ENCODE data around the gene PACS2.
"Not testable (repeated sequence)": the region's sequence is repeated elsewhere in the genome, so short reads cannot be mapped to it uniquely, and the experiment has no call there.

Gene PACS2

GRCh38 chr14:105316577-105316941 is 2.0 kb downstream of the PACS2 start:
- DNase-seq, result no peak

DNA sequence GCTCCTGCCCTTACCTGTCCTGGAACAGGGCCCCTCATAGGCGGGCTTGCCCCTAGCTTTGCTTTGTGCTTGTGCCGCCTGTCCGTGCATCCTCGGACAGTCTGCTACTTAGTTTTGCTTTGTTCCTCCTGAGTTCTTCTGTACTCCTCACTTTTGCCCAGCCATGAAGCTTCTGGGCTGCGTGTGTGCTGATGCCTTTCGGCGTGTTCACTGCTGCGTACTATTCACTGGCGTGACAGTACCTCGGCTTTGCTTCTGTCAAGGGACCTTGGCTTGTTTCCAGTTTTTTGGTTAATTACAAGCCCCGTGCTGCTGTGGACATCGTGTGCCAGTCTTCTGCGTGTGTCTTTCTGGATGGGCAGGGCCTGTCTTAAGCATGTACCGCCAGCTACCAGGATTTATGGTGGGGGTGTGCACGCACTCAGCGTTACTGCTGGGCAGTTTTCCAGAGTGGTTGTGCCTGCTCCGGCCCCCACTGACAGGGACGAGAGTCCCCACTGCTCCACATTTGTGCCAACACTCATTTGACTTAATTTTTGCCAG is 2.5 kb downstream of the PACS2 start:
- no peak for DNase-seq

GRCh38 chr14:105317546-105317945 is 3.0 kb downstream of the PACS2 start:
- DNase-seq, result no peak

DNA sequence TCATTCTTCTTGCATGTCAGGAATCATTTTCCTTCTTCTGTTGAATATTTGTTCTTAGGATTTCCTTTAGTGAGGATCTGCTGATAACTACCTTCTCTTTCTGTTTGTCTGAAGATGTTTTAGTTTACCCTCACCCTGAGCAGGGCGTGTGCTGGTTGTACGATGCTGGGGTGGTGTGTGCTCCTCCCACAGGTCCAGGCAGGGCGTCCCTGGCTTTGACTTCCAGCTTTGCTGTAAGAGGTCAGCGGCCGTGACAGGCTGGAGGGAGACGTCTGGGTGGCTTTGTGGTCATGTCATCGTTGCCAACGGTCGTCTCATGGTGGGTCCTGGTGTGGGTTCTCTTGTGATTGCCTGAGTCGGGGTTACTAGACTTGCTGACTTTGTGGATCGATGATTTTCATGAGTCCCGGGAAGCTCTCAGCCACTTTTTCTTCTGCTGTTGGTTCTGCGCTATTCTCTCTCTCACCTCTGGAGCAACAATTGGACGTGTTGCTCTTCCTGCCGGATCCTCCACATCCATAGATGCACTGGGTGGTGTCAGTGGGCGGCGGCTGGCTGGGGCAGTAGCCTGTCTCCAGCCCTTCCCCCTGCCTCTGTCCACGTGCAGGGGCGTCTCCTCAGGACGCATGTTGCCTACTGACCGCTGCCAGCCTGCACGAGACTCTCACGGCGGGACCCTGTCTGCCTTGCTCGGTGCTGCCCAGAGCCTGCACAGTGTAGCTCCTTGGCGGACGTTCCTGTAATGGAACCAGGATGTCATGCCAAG is 8.4 kb downstream of the PACS2 start:
- no peak for DNase-seq

GRCh38 chr14:105323663-105324062 is 9.1 kb downstream of the PACS2 start:
- DNase-seq, result no peak

DNA sequence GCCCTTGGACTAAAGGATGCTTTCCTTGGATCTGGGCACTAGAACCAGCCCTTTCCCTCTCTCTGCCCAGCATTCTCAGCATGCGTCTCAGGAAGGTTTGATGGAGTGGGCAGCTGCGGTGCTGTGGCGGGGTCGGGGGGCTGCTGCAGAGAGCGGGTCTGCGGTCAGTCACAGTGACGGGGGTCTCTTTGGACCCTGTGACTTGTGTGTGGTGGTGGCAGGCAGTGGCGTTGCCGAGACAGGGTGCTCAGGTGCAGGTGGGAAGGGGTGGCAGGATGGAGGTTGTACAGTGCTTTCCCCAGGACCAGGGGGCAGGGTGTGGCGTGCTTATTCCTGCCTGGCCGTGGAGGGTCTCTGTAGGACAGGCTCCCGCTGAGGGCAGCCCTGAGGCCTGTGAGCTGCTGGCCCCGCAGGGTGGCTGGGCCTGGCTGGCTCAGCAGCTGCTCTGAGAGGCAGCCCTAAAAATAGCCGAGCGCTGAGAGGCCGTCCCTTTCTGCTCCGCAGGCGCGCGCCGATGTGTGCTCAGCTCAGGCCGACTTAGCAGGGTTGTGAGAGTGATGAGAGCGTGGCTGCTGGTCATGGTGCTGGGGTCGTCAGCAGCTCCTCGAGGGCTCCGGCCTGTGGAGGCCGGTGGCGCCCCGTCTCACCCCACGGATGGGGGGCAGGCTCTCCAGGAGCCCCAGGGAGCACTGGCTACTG is 9.7 kb downstream of the PACS2 start:
- DNase-seq, result no peak

GRCh38 chr14:105324871-105325270 is 10.3 kb downstream of the PACS2 start:
- no peak for DNase-seq

DNA sequence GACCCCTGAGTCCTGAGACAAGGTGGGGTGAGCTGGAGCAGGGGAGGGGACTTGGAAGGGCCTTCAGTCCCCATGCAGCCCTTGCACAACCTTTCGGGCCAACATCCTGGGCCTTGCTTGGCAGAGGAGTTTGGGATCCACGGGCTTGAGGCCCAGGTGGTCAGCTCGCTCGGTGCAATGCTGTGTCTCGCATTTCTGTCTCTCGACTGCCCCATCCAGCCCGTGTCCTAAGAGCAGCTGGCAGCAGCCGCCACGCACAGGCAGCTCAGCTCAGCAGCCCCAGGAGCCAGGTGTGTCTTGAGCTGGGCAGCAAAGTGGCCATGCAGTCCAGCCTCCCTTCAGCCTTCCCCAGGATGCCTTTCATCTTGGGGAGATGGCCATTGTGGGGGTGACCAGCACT is 10.8 kb downstream of the PACS2 start:
- no peak for DNase-seq

GRCh38 chr14:105325716-105326567 is 11.4 kb downstream of the PACS2 start:
- no peak for DNase-seq

DNA sequence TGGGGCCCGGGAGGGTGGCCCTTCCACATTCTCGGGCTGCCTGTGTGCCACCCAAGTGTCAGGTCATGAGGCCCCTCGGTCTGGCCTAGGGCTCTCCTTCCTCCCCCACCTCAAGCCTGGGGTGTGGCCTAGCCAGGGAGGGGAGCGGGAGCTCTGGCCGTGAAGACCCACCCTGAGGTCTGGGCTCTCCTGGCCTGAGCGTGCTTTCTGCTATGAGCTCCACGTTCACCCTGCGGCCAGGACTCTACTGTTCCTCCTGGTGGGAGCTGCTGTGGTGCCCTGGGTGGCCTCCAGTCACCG is 12.0 kb downstream of the PACS2 start:
- no peak for DNase-seq

- no peak for DNase-seq
Observed at GRCh38 chr14:105326891-105327694, 12.5 kb downstream of the PACS2 start.

DNA sequence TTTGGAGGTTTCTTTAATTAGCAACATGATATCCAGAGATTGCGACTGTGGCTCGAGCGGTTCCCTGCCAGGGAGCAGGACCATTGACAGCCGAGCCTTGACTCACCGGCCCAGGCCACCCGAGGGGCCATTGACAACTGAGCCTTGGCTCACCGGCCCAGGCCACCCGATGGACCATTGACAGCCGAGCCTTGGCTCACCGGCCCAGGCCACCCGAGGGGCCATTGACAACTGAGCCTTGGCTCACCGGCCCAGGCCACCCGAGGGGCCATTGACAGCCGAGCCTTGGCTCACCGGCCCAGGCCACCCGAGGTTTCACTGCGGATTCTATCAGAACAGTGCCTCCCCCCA is 13.1 kb downstream of the PACS2 start:
- DNase-seq, result not testable (repeated sequence)

- no peak for DNase-seq
Observed at GRCh38 chr14:105328070-105328677, 13.6 kb downstream of the PACS2 start.

DNA sequence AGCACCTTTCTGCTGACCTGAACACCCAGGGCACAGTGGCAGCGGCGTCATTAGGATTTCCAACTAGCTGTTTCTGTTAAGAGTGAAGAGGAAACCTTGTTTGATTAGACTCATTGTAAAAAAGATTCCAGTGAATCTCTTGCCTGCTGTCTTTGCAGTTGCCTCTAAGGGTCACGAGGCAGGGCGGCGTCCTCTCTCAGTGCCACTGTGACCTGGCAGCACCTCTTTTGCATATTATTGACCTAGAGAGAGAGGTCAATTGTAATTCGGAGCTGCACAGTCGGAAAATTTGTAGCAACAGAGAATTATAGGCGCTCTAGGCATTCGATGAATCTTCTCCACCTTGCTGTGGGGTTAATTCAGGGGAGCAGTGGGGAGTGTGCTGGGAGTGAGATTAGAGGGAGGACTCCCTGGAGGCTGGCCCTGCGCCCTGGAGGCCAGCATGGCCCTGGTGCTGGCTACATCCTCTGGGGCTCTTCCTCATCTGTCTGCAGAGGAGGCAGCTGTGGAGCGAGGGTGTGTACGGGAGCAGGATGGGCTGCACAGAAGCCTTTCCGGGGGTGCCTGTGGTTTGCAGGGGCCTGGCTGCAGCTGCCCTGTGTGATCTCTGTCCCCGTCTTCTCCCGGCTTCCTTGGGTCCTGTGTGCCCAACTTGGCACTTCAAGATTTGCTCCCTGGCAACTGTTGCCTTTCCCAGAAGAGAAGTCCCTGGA is 14.3 kb downstream of the PACS2 start:
- no peak for DNase-seq

DNA sequence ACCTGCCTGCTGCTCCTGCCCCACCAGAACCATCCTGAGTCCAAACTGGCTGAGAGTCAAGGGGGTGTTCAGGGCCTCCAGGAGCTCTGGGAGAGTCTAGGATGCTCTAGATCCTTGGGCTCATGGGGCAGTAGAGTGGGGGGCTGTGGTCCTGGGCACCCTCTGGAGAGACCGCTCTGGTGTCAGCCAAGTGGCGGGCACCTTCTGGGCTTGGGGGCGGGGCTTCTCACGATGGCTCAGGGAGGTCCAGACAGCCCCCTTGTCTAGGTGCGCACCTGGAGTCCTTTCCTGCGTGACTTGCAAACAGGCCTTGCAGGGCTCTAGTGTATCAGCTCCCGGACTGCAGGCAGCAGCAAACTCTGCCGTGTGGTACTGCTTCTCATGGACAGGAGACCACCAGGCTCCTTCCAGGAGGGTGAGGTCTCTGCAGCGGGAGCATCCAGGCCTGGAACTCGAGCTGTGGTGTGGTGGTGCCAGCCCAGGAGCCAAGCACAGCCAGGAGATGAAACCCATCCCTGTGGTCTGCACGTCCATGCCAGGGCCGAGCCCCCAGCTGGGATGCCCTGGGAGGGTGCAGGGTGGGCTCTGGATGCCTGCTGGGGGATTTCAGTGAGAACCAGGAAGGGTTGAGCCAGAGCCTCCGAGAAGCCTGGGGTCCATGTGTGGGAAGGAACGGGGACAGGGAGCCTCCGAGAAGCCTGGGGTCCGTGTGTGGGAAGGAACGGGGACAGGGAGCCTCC is 15.0 kb downstream of the PACS2 start:
- DNase-seq, result no peak

GRCh38 chr14:105330491-105330895 is 15.9 kb downstream of the PACS2 start:
- DNase-seq, result no peak

DNA sequence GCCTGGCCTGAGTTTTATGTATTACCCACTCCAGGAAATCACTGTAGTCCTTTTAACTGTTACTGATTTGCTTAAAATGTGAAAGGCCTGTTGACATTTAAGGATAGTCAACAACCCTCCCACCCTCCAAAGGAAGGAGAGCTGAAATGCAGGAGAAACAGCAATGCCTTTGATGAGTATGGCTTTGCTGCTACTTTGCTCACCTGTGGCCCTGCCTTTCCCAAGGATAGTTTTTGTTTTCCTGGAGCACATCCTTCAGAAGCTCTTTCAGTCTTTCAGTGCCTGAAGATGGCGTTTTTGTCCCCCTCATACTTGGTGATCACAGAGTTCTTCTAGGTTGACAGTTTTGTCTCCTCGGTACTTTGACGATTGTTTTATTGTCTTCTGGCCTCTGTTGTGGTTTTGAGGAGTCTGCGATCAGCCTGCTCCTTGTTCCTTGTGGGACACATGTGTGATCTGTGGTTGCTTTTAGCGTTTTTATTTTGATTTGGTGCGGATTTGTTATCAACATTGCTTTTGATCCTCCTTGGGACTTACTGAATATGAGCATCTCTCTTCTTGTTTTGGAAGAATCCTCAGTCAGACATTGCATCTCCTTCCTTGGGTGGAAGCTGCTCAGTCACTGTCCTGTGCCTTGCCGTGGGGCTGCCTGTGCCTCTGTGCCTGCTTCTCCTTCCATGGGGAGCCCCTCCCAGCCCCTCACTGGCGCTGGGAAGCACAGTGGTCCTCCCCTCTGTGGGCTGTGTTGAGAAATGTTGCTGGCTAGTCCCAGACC is 17.2 kb downstream of the PACS2 start:
- DNase-seq, result no peak

DNA sequence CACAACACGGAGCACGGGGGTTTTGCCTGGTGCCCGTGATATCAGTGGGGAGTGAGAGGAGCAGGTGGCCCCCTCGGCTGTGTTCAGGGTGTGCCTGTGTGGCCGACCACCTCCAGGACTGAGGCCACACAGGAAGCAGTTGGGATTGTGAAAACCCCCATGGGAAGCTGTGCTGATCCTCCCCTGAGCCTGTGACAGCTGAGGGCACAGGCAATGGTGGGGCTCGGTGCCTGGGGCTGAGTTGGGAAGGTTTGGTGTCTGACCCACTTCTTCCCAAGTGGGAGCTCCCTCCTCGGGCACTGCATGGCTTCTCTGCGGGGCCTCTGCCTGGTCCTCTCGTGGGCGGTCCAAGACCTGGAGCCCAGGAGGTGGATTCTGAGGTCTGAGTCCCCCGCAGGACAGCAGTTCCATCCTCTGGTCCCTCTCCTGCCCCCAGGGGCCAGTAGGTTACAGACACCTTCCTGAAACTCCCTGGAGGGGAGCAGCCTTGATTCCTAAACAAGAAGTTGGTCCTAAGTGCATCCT is 17.9 kb downstream of the PACS2 start:
- DNase-seq, result no peak

DNA sequence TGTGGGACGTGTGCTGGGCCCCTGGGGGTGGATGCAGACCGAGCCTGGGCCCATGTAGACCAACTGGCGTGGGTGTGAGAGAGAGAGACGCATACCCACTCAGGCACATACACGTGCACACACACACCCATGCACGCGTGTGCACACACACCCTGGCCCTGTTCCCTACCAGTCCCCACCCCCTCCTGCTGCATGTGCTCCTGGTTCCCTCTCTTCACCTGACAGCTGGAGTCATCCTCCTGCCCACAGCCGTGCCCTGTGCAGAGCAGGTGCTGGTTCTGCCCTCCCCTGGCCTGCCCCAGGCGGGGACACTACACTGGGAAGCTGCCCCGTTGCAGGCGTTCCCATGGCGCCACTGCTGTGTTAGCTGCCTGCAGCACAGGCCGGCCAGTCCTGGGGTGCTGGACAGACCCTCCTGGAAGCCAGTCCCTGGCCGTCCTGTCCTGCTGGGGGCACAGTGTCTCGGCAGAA is 18.5 kb downstream of the PACS2 start:
- DNase-seq, result no peak
